Osteocyte (in vitro differentiated cells): ENCODE measurements around the gene GSG1L. TPM values are rescaled to one million over a fixed set of nuclear protein-coding genes. Genes with fewer than 3 reads are reported as not detected.

ENCODE experiments used
- DNase-seq: peaks from one replicate; pipeline ENCODE4 v3.0.0; 2021; ENCODE audit warnings: mixed read lengths; ENCODE audit not compliant: unreplicated experiment; ENCODE audit errors: extremely low spot score
- H3K27ac Mint-ChIP-seq: one replicate; pipeline ENCODE4 v1.8.0; 2021; ENCODE audit warnings: mild to moderate bottlenecking, mixed read lengths; ENCODE audit not compliant: unreplicated experiment
- H3K27me3 Mint-ChIP-seq: one replicate; pipeline ENCODE4 v1.8.0; 2021; ENCODE audit warnings: mixed read lengths; ENCODE audit not compliant: unreplicated experiment
- H3K36me3 Mint-ChIP-seq: one replicate; pipeline ENCODE4 v1.8.0; 2021; ENCODE audit warnings: mixed read lengths; ENCODE audit not compliant: unreplicated experiment
- H3K4me1 Mint-ChIP-seq: one replicate; pipeline ENCODE4 v1.8.0; 2021; ENCODE audit warnings: mixed read lengths; ENCODE audit not compliant: unreplicated experiment
- H3K4me3 Mint-ChIP-seq: one replicate; pipeline ENCODE4 v1.8.0; 2021; ENCODE audit warnings: mild to moderate bottlenecking, moderate library complexity, mixed read lengths; ENCODE audit not compliant: unreplicated experiment
- H3K9me3 Mint-ChIP-seq: one replicate; pipeline ENCODE4 v1.8.0; 2021; ENCODE audit warnings: mixed read lengths; ENCODE audit not compliant: unreplicated experiment
- total RNA-seq: library from RNA; stranded (reverse); gene quantifications from 2 replicates; pipeline ENCODE4 v1.2.1, GENCODE V29; 2021
- TF ChIP-seq, protein P1 (sequence below): fragments of 200-600 bp; sonication (generic); IDR thresholded peaks from 2 replicates; pipeline ENCODE4 v1.5.0; 2021; ENCODE audit warnings: antibody characterized with exemption, mild to moderate bottlenecking, moderate library complexity

GSG1L gene
- total RNA-seq, 1 donor from 2014 or later = not detected

DNA sequence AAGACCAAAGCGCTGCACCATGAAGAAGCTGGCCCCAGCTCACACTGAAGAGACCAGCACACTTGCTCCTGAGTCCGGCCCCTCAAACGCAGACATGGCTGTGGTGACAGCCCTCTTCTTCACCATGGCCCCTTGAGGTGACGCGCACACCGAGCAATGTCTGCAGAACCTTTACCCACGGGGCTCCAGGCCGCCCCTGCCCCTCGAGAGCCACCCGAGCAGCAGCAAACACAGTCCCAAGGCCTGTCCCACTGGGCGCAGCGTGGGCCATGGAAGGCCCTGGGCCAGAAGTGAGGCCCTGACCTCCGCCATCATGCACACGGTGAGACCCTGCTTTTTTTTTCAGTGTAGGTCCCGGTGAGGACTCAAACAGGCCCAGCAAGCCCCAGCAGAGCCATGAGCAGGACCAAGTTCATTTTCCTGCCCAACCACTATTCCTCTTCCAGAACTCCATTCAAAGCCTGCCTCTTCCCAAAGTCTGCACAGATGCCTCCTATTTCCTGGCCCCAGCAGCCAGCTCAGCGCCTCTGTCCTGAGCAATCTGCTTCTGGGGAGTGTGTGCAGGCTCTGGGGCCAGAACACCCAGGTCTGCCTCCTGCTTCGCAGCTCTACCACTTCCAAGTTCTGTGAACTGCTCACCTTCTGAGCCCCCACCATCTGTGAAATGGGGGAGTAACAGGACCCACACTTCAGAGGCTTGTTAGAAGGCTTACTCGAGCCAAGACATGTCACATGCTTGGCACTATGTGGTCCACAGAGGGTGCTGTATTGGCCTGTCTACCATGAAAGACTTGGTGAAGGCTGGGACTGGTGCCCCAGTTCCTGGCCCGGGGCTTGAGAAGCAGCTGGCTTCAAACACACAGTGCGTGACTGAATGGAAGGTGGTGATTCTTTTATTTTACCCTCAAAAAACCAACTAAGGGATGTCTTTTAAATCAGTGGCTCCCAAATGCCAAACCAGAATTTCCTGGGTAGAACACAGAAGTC is 35.7 kb upstream of the GSG1L start:
- Mint-ChIP-seq H3K9me3 (no peaks in the 10 kb centered on the region), H3K27ac (no peak overlapping the region), H3K4me1 (no peaks in the 10 kb centered on the region), H3K27me3 (no peaks in the 10 kb centered on the region), H3K36me3 (peaks cover 27% of the 10 kb centered on the region), H3K4me3 (no peak overlapping the region)
- TF ChIP-seq, protein P1, sequence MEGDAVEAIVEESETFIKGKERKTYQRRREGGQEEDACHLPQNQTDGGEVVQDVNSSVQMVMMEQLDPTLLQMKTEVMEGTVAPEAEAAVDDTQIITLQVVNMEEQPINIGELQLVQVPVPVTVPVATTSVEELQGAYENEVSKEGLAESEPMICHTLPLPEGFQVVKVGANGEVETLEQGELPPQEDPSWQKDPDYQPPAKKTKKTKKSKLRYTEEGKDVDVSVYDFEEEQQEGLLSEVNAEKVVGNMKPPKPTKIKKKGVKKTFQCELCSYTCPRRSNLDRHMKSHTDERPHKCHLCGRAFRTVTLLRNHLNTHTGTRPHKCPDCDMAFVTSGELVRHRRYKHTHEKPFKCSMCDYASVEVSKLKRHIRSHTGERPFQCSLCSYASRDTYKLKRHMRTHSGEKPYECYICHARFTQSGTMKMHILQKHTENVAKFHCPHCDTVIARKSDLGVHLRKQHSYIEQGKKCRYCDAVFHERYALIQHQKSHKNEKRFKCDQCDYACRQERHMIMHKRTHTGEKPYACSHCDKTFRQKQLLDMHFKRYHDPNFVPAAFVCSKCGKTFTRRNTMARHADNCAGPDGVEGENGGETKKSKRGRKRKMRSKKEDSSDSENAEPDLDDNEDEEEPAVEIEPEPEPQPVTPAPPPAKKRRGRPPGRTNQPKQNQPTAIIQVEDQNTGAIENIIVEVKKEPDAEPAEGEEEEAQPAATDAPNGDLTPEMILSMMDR = no peak
- DNase-seq = no peak

DNA sequence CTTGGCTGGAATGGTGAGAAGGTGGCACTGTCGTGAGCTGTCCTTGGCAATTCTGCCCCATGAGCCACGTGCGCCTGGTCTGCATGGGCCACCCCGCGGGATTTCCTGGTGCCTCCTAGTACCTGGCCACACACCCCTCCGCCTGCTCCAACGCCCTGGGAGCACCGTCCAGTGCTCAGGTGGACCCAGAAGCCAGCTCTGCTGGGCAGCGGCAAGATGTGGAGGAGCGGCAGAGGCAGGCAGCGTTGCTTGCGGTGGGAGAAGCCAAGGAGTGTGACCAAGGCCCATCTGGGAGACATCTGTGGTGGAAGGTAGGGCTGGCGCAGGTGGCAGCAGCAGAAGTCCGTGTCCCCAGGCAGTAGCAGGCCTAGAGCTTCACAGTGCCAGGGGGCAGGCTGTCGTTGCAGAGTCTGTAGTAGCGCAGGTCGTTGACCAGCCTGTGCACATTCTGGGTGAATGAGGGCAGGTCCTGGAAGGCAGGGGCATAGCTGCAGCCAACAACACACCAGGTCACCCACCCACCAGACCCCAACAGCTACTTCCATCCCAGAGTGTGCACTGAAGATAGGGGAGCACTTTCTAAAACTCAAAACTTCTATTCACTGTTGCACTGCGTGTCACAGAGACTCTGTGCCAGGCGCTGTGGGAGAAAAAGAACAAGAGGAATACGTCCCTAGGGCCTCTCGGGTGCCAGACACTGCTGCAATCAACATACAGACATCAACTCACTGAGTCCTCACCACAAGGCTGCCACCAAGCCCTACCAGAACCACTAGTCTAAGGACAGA is 34.9 kb upstream of the GSG1L start:
- no peak for DNase-seq
- TF ChIP-seq, protein P1 = no peak
- H3K4me3 Mint-ChIP-seq = no peak overlapping the region
- no peak overlapping the region for H3K27ac Mint-ChIP-seq
- no peaks in the 10 kb centered on the region for H3K9me3 Mint-ChIP-seq
- H3K36me3 Mint-ChIP-seq = peaks cover 18% of the 10 kb centered on the region
- H3K4me1 Mint-ChIP-seq = no peaks in the 10 kb centered on the region
- no peaks in the 10 kb centered on the region for H3K27me3 Mint-ChIP-seq

DNA sequence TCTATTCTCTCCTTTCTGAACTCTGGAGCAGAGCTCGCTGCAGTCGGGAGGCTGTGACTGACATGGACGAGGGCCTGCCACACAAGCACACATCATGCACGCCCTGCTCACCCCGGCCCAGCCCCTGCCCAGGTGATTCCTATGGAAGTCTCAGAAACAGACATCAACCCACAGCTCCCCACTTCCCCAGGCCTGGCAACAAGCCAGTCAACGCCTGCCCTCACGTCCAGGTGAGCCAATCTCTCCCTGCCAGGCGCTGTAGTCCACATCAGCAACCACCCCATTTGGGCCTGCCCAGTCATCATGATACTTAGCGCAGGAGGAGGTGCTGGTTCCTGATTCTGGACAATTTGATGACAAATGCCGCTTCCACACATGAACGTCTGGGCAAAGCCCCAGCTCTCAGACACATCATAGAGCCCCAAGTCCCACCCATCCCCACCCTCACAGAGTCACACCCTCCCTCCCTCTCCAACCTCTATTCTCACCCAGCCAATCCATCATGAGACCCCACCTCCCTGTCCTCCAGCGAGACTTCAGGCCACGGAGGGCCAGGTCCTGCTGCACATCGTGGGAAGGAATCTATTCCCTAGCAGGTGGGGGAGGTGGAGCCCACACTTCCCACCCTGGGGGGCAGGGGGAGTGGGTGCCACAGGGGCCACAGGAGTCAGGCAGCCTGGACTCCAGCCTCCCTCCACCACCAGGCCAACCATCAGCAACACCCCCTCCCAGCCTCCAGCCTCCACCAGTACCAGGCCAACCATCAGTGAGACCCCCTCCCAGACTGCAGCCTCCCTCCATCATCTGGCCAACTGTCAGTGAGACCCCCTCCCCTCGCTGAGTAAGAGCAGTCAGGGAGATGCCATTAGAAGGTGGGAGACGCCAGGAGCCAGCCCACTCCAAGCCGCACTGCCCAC is 33.7 kb upstream of the GSG1L start:
- Mint-ChIP-seq H3K27me3 (no peaks in the 10 kb centered on the region), H3K4me3 (no peak overlapping the region), H3K36me3 (peaks cover 12% of the 10 kb centered on the region), H3K27ac (no peak overlapping the region), H3K9me3 (no peaks in the 10 kb centered on the region), H3K4me1 (peaks cover 8% of the 10 kb centered on the region)
- no peak for DNase-seq
- TF ChIP-seq, protein P1 = no peak

DNA sequence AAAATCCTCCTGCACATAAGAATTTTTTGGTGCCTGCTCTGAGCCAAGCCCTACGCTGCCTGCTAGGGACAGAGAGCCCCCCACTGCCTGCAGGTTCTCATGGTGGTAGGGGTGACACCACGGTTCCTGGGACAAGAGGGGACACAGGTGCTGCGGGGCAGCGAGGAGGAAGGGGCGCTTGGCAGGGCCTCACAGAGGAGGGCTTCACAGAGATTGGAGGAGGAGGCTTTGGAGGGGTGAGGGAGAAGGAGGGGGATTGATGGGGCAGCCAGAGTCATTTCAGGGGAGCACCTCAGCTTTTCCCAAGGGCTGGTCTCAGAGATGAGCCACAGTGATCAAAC is 29.8 kb upstream of the GSG1L start:
- no peak for DNase-seq
- TF ChIP-seq, protein P1 = no peak
- Mint-ChIP-seq H3K9me3 (no peaks in the 10 kb centered on the region), H3K27ac (no peak overlapping the region), H3K36me3 (no peaks in the 10 kb centered on the region), H3K27me3 (no peaks in the 10 kb centered on the region), H3K4me1 (peaks cover 8% of the 10 kb centered on the region), H3K4me3 (no peak overlapping the region)
